ENCODE measurements around the gene BACE1-AS.

Gene BACE1-AS

GRCh38 chr11:117300283-117300663 is 9.1 kb downstream of the BACE1-AS start:
- 94% methylated on average over 11 of the region's 17 CpGs for WGBS (ENCODE audit: insufficient coverage)
- ChIA-PET POLR2A (no interaction called here), CTCF (no interaction called here)
- Histone ChIP-seq H3K27ac (ENCODE audit: insufficient read depth in 1 of 2, low read depth in 1 of 2, low read length in 2 of 2, poor library complexity in 1 of 2, severe bottlenecking in 2 of 2) (no peak overlapping the region), H3K36me3 (ENCODE audit: control insufficient read depth in 4 of 4, insufficient read depth in 4 of 4, low read length in 3 of 4) (peaks cover 0 to 9% (median 0%) of the 10 kb centered on the region in 4 experiments), H3K9me3 (ENCODE audit: control extremely low read depth in 1 of 5, control insufficient read depth in 4 of 5, insufficient read depth in 2 of 5, low read depth in 1 of 5, low read length in 4 of 5) (no peaks in the 10 kb centered on the region), H3K27me3 (replicated peaks in 2 of 5; ENCODE audit: control insufficient read depth in 4 of 5, insufficient read depth in 5 of 5, low read length in 4 of 5) (no peaks in the 10 kb centered on the region), H3K4me3 (ENCODE audit: control insufficient read depth in 1 of 7, extremely low read depth in 1 of 7, insufficient read depth in 4 of 7, low read depth in 2 of 7, low read length in 6 of 7) (no peak overlapping the region), H3K4me1 (ENCODE audit: control extremely low read depth in 1 of 4, control insufficient read depth in 4 of 4, insufficient read depth in 4 of 4, low read length in 3 of 4) (peaks cover 0 to 3% (median 0%) of the 10 kb centered on the region in 4 experiments)
- no peak for DNase-seq

DNA sequence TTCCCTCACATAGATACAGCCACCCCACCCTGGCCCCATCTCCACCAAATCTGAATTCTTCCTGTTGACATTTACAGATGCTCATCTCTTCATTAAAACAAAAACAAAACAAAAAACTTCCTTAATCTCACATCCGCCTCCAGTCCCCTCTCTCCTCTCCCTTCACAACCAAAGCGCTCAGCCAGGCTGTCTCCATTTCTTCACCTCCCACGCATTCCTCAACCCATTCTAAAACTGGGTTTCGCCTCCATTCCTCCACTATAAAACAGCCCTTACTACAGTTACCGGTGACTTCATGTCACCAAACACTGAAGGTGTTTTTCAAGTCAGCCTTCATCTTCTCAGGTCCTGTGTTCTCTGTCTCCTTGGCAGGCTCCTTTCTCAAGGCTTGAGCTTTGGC is 9.6 kb downstream of the BACE1-AS start:
- H3K36me3 ChIP-seq (ENCODE audit: control insufficient read depth in 4 of 4, insufficient read depth in 4 of 4, low read length in 3 of 4), result peaks cover 0 to 8% (median 0%) of the 10 kb centered on the region in 4 experiments
- POLR2A ChIA-PET, result no interaction called here
- H3K4me1 ChIP-seq (ENCODE audit: control extremely low read depth in 1 of 4, control insufficient read depth in 4 of 4, insufficient read depth in 4 of 4, low read length in 3 of 4), result peaks cover 0 to 3% (median 0%) of the 10 kb centered on the region in 4 experiments
- no peak overlapping the region for H3K4me3 ChIP-seq (ENCODE audit: control insufficient read depth in 1 of 7, extremely low read depth in 1 of 7, insufficient read depth in 4 of 7, low read depth in 2 of 7, low read length in 6 of 7)
- 92% methylated on average over 5 of the region's 5 CpGs for WGBS (ENCODE audit: insufficient coverage)
- H3K27me3 ChIP-seq (replicated peaks in 2 of 5; ENCODE audit: control insufficient read depth in 4 of 5, insufficient read depth in 5 of 5, low read length in 4 of 5), result no peaks in the 10 kb centered on the region
- CTCF ChIA-PET, result interaction anchor here (1.3 kb wide), 1 partner anchor 143 kb away, joined by 3 read pairs; no protein-coding TSS in a partner anchor
- DNase-seq, result no peak
- no peak overlapping the region for H3K27ac ChIP-seq (ENCODE audit: insufficient read depth in 1 of 2, low read depth in 1 of 2, low read length in 2 of 2, poor library complexity in 1 of 2, severe bottlenecking in 2 of 2)
- H3K9me3 ChIP-seq (ENCODE audit: control extremely low read depth in 1 of 5, control insufficient read depth in 4 of 5, insufficient read depth in 2 of 5, low read depth in 1 of 5, low read length in 4 of 5), result no peaks in the 10 kb centered on the region

GRCh38 chr11:117302228-117302627 is 11.1 kb downstream of the BACE1-AS start:
- peaks cover 0 to 3% (median 0%) of the 10 kb centered on the region in 4 experiments for H3K4me1 ChIP-seq (ENCODE audit: control extremely low read depth in 1 of 4, control insufficient read depth in 4 of 4, insufficient read depth in 4 of 4, low read length in 3 of 4)
- POLR2A ChIA-PET, result interaction anchor here (0.5 kb wide), 1 partner anchor 489 kb away, joined by 3 read pairs; no protein-coding TSS in a partner anchor
- no peak for DNase-seq
- peaks cover 0 to 3% (median 0%) of the 10 kb centered on the region in 4 experiments for H3K36me3 ChIP-seq (ENCODE audit: control insufficient read depth in 4 of 4, insufficient read depth in 4 of 4, low read length in 3 of 4)
- CTCF ChIA-PET, result interaction anchor here (1.3 kb wide), 1 partner anchor 141 kb away, joined by 3 read pairs; no protein-coding TSS in a partner anchor
- no peak overlapping the region for H3K4me3 ChIP-seq (ENCODE audit: control insufficient read depth in 1 of 7, extremely low read depth in 1 of 7, insufficient read depth in 4 of 7, low read depth in 2 of 7, low read length in 6 of 7)
- no peaks in the 10 kb centered on the region for H3K9me3 ChIP-seq (ENCODE audit: control extremely low read depth in 1 of 5, control insufficient read depth in 4 of 5, insufficient read depth in 2 of 5, low read depth in 1 of 5, low read length in 4 of 5)
- no peaks in the 10 kb centered on the region for H3K27me3 ChIP-seq (replicated peaks in 2 of 5; ENCODE audit: control insufficient read depth in 4 of 5, insufficient read depth in 5 of 5, low read length in 4 of 5)
- H3K27ac ChIP-seq (ENCODE audit: insufficient read depth in 1 of 2, low read depth in 1 of 2, low read length in 2 of 2, poor library complexity in 1 of 2, severe bottlenecking in 2 of 2), result no peak overlapping the region
- 95% methylated on average over 5 of the region's 7 CpGs for WGBS (ENCODE audit: insufficient coverage)

DNA sequence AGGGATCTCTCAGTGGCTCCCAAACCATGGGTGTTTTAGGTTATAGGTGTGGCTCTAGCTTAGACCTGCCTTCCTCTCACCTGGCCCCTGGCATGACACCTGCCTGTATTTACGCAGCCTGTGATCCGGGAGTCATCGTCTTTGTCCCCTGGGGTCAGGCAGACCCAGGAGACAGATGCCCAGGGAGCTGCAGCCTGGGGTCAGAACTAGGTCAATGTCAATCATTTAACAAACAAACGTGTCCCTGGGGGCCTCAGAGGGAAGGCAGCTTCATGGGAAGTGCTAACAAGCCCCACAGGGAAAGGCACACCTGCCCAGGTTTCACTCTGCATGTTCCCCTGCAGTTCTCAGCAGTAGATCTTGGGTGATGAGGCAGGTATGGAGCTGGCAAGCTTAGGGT is 12.0 kb downstream of the BACE1-AS start:
- ChIA-PET POLR2A (no interaction called here), CTCF (interaction anchor here (0.8 kb wide), 1 partner anchor 12 kb away, joined by 3 read pairs; no protein-coding TSS in a partner anchor)
- Histone ChIP-seq H3K4me1 (ENCODE audit: control extremely low read depth in 1 of 4, control insufficient read depth in 4 of 4, insufficient read depth in 4 of 4, low read length in 3 of 4) (peaks cover 0 to 3% (median 0%) of the 10 kb centered on the region in 4 experiments), H3K27ac (ENCODE audit: insufficient read depth in 1 of 2, low read depth in 1 of 2, low read length in 2 of 2, poor library complexity in 1 of 2, severe bottlenecking in 2 of 2) (no peak overlapping the region), H3K36me3 (ENCODE audit: control insufficient read depth in 4 of 4, insufficient read depth in 4 of 4, low read length in 3 of 4) (peaks cover 0 to 3% (median 0%) of the 10 kb centered on the region in 4 experiments), H3K4me3 (ENCODE audit: control insufficient read depth in 1 of 7, extremely low read depth in 1 of 7, insufficient read depth in 4 of 7, low read depth in 2 of 7, low read length in 6 of 7) (no peak overlapping the region), H3K27me3 (replicated peaks in 2 of 5; ENCODE audit: control insufficient read depth in 4 of 5, insufficient read depth in 5 of 5, low read length in 4 of 5) (no peaks in the 10 kb centered on the region), H3K9me3 (ENCODE audit: control extremely low read depth in 1 of 5, control insufficient read depth in 4 of 5, insufficient read depth in 2 of 5, low read depth in 1 of 5, low read length in 4 of 5) (no peaks in the 10 kb centered on the region)
- 89% methylated on average over 4 of the region's 4 CpGs for WGBS (ENCODE audit: insufficient coverage)
- no peak for DNase-seq

DNA sequence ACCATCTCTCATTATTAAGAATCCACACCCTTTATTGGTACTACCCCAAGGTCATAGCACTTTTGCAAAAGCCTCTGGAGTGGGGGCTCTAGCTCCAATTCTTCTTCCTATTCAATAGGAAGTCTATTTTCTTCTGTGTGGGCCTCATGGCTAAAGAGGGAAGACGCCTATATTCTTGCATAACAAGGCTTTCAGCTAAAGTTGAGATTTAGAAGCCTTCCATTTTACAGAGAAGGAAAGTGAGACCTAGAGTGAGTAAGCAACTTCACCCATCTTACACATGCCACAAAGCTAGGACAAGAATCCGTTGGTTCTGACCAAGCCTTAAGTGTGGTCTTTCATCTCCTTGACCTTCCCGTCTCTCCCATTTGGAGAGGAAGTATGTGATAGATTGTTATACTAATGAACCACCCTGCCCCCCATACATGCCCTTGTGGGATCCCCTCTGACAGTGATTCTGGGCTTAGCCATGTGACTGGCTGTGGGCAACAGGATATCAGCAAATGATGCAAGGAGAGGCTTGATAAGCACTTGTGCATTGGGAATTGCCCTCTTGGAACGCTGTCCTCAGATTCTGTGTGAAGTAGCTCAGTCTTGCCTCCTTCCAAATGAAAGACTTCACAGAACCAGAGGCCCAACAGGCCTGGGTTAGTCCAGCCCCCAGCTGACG is 12.6 kb downstream of the BACE1-AS start:
- no peak overlapping the region for H3K4me3 ChIP-seq (ENCODE audit: control insufficient read depth in 1 of 7, extremely low read depth in 1 of 7, insufficient read depth in 4 of 7, low read depth in 2 of 7, low read length in 6 of 7)
- H3K4me1 ChIP-seq (ENCODE audit: control extremely low read depth in 1 of 4, control insufficient read depth in 4 of 4, insufficient read depth in 4 of 4, low read length in 3 of 4), result peaks cover 0 to 3% (median 0%) of the 10 kb centered on the region in 4 experiments
- peaks cover 0 to 3% (median 0%) of the 10 kb centered on the region in 4 experiments for H3K36me3 ChIP-seq (ENCODE audit: control insufficient read depth in 4 of 4, insufficient read depth in 4 of 4, low read length in 3 of 4)
- H3K27me3 ChIP-seq (replicated peaks in 2 of 5; ENCODE audit: control insufficient read depth in 4 of 5, insufficient read depth in 5 of 5, low read length in 4 of 5), result no peaks in the 10 kb centered on the region
- DNase-seq, result no peak
- no peak overlapping the region for H3K27ac ChIP-seq (ENCODE audit: insufficient read depth in 1 of 2, low read depth in 1 of 2, low read length in 2 of 2, poor library complexity in 1 of 2, severe bottlenecking in 2 of 2)
- ChIA-PET POLR2A (interaction anchor here (0.5 kb wide), 1 partner anchor 11 kb away, joined by 4 read pairs; no protein-coding TSS in a partner anchor), CTCF (interaction anchor here (0.6 to 0.8 kb wide), 2 partner anchors 12 to 1331 kb away, joined by 3 read pairs; no protein-coding TSS in a partner anchor)
- 100% methylated on average over 2 of the region's 5 CpGs for WGBS (ENCODE audit: insufficient coverage)
- no peaks in the 10 kb centered on the region for H3K9me3 ChIP-seq (ENCODE audit: control extremely low read depth in 1 of 5, control insufficient read depth in 4 of 5, insufficient read depth in 2 of 5, low read depth in 1 of 5, low read length in 4 of 5)

GRCh38 chr11:117305145-117305544 is 14.0 kb downstream of the BACE1-AS start:
- no peaks in the 10 kb centered on the region for H3K27me3 ChIP-seq (replicated peaks in 2 of 5; ENCODE audit: control insufficient read depth in 4 of 5, insufficient read depth in 5 of 5, low read length in 4 of 5)
- POLR2A ChIA-PET, result no interaction called here
- DNase-seq, result no peak
- no peaks in the 10 kb centered on the region for H3K9me3 ChIP-seq (ENCODE audit: control extremely low read depth in 1 of 5, control insufficient read depth in 4 of 5, insufficient read depth in 2 of 5, low read depth in 1 of 5, low read length in 4 of 5)
- H3K4me1 ChIP-seq (ENCODE audit: control extremely low read depth in 1 of 4, control insufficient read depth in 4 of 4, insufficient read depth in 4 of 4, low read length in 3 of 4), result no peaks in the 10 kb centered on the region
- H3K27ac ChIP-seq (ENCODE audit: insufficient read depth in 1 of 2, low read depth in 1 of 2, low read length in 2 of 2, poor library complexity in 1 of 2, severe bottlenecking in 2 of 2), result no peak overlapping the region
- 93% methylated on average over 2 of the region's 3 CpGs for WGBS (ENCODE audit: insufficient coverage)
- peaks cover 0 to 3% (median 0%) of the 10 kb centered on the region in 4 experiments for H3K36me3 ChIP-seq (ENCODE audit: control insufficient read depth in 4 of 4, insufficient read depth in 4 of 4, low read length in 3 of 4)
- no peak overlapping the region for H3K4me3 ChIP-seq (ENCODE audit: control insufficient read depth in 1 of 7, extremely low read depth in 1 of 7, insufficient read depth in 4 of 7, low read depth in 2 of 7, low read length in 6 of 7)
- CTCF ChIA-PET, result no interaction called here

DNA sequence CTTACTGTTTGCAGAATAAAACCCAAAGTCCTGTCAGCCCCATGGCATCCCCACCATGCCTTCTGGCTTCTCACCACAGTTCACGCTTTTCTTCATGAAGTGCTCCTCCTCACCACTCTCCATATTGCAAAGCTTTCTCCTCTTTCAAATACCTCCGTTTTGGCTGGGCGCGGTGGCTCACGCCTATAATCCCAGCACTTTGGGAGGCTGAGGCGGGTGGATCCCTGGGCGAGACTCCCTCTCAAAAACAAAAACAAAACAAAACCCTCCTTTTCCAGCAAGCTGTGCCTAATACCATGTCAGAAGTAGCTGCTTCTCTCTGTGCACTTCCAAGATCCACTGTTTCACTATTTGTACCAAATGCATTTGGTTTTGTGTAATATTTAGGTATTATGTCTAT is 18.2 kb downstream of the BACE1-AS start:
- peaks cover 0 to 3% (median 0%) of the 10 kb centered on the region in 4 experiments for H3K36me3 ChIP-seq (ENCODE audit: control insufficient read depth in 4 of 4, insufficient read depth in 4 of 4, low read length in 3 of 4)
- 100% methylated on average over 3 of the region's 7 CpGs for WGBS (ENCODE audit: insufficient coverage)
- no peaks in the 10 kb centered on the region for H3K9me3 ChIP-seq (ENCODE audit: control extremely low read depth in 1 of 5, control insufficient read depth in 4 of 5, insufficient read depth in 2 of 5, low read depth in 1 of 5, low read length in 4 of 5)
- peaks cover 0 to 16% (median 1%) of the 10 kb centered on the region in 4 experiments for H3K4me1 ChIP-seq (ENCODE audit: control extremely low read depth in 1 of 4, control insufficient read depth in 4 of 4, insufficient read depth in 4 of 4, low read length in 3 of 4)
- ChIA-PET CTCF (interaction anchor here (1.4 kb wide), 1 partner anchor 25 kb away, joined by 4 read pairs; no protein-coding TSS in a partner anchor), POLR2A (no interaction called here)
- H3K27me3 ChIP-seq (replicated peaks in 2 of 5; ENCODE audit: control insufficient read depth in 4 of 5, insufficient read depth in 5 of 5, low read length in 4 of 5), result no peaks in the 10 kb centered on the region
- no peak for DNase-seq
- no peak overlapping the region for H3K27ac ChIP-seq (ENCODE audit: insufficient read depth in 1 of 2, low read depth in 1 of 2, low read length in 2 of 2, poor library complexity in 1 of 2, severe bottlenecking in 2 of 2)
- H3K4me3 ChIP-seq (ENCODE audit: control insufficient read depth in 1 of 7, extremely low read depth in 1 of 7, insufficient read depth in 4 of 7, low read depth in 2 of 7, low read length in 6 of 7), result no peak overlapping the region

Measured in common myeloid progenitor, CD34-positive (primary cell).